DND-41 (cell line): ENCODE results near the gene KCNK17.

Experiments
- EZH2 ChIP-seq: IDR thresholded peaks from 3 replicates; pipeline ENCODE4 v1.6.1; 2012; ENCODE audit warnings: borderline replicate concordance, low read depth, mild to moderate bottlenecking, moderate library complexity, low read length, inconsistent platforms; ENCODE audit not compliant: severe bottlenecking
- TF ChIP-seq, protein P1 (sequence below): IDR thresholded peaks from 2 replicates; pipeline ENCODE4 v1.5.1; 2012; ENCODE audit warnings: borderline replicate concordance, low read length, moderate library complexity, mild to moderate bottlenecking; ENCODE audit not compliant: poor library complexity, severe bottlenecking; ENCODE audit errors: extremely low read depth

GRCh38 chr6:39274903-39275302 is 39.3 kb downstream of the KCNK17 start:
- TF ChIP-seq, protein P1, sequence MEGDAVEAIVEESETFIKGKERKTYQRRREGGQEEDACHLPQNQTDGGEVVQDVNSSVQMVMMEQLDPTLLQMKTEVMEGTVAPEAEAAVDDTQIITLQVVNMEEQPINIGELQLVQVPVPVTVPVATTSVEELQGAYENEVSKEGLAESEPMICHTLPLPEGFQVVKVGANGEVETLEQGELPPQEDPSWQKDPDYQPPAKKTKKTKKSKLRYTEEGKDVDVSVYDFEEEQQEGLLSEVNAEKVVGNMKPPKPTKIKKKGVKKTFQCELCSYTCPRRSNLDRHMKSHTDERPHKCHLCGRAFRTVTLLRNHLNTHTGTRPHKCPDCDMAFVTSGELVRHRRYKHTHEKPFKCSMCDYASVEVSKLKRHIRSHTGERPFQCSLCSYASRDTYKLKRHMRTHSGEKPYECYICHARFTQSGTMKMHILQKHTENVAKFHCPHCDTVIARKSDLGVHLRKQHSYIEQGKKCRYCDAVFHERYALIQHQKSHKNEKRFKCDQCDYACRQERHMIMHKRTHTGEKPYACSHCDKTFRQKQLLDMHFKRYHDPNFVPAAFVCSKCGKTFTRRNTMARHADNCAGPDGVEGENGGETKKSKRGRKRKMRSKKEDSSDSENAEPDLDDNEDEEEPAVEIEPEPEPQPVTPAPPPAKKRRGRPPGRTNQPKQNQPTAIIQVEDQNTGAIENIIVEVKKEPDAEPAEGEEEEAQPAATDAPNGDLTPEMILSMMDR = no peak
- no peak for TF ChIP-seq EZH2
